Endothelial cell of umbilical vein (primary cell): Measurements from ENCODE around the gene ZNF556. TPM values are rescaled to one million over a fixed set of nuclear protein-coding genes. Genes with fewer than 3 reads are reported as not detected.

ENCODE experiments used
- BruUV-seq: library from RNA; stranded (reverse); fragments of 400-500 nt; replicated peaks from 2 replicates; lab custom pipeline; 2021; lab: Mats Ljungman, UMichigan
- CTCF ChIA-PET: fragments of 300-600, 350-600 bp; sonication (Branson Sonifier 250); formaldehyde crosslinking; loops from one replicate; lab custom pipeline; 2021; ENCODE audit warnings: antibody characterized with exemption, inconsistent platforms; lab: Charles Lee
- POLR2A ChIA-PET: fragments of 300-600, 350-600 bp; sonication (Branson Sonifier 250); formaldehyde crosslinking; loops from one replicate; lab custom pipeline; 2021; ENCODE audit warnings: antibody characterized with exemption, inconsistent platforms; lab: Charles Lee
- DNase-seq: peaks from one replicate; pipeline ENCODE4 v3.0.0-alpha.2; 2011; ENCODE audit warnings: low read depth, low spot score
- FAIRE-seq: peaks from 2 replicates; lab custom pipeline; 2011; peaks lifted over from hg19 to GRCh38; lab: Jason Lieb, UNC
- H2AFZ ChIP-seq: 2 replicates; pipeline ENCODE4 v1.6.0; 2012; ENCODE audit warnings: low read depth, low read length, control low read depth, inconsistent platforms
- H3K27ac ChIP-seq: 2 replicates; pipeline ENCODE4 v1.5.1; 2011; ENCODE audit warnings: low read depth, mild to moderate bottlenecking, control low read depth, low read length, moderate library complexity; ENCODE audit not compliant: insufficient read depth
- H3K27me3 ChIP-seq, 2 experiments: 2 replicates each; pipeline versions ENCODE4 v1.6.0 to v1.6.1; 2011; ENCODE audit warnings: low read length in 2 of 2, mixed read lengths in 1 of 2; ENCODE audit not compliant: control insufficient read depth in 2 of 2, insufficient read depth in 2 of 2
- H3K36me3 ChIP-seq, 2 experiments: 2 replicates in 1 of 2; 3 replicates in 1 of 2; pipeline ENCODE4 v1.5.1; 2011; ENCODE audit warnings: low read length in 2 of 2, mild to moderate bottlenecking in 1 of 2, moderate library complexity in 1 of 2; ENCODE audit not compliant: control insufficient read depth in 2 of 2, insufficient read depth in 2 of 2; ENCODE audit errors: extremely low read depth in 1 of 2
- H3K4me1 ChIP-seq: 3 replicates; pipeline ENCODE4 v1.5.1; 2011; ENCODE audit warnings: mild to moderate bottlenecking, low read length; ENCODE audit not compliant: control insufficient read depth, insufficient read depth; ENCODE audit errors: extremely low read depth
- H3K4me2 ChIP-seq: 2 replicates; pipeline ENCODE4 v1.6.1; 2011; ENCODE audit warnings: low read length, control low read depth, mixed read lengths; ENCODE audit not compliant: insufficient read depth
- H3K4me3 ChIP-seq, 3 experiments: fragments of 200-600 bp in 1 of 3; sonication (generic), shearing (Covaris generic) in 1 of 3; replicated peaks in 1 of 3; 2 replicates each; pipeline ENCODE4 v1.5.1; 2011 to 2016; ENCODE audit warnings: control low read depth in 3 of 3, low read length in 3 of 3, mild to moderate bottlenecking in 2 of 3, inconsistent platforms in 1 of 3, low read depth in 1 of 3, moderate library complexity in 1 of 3; ENCODE audit not compliant: insufficient read depth in 1 of 3
- H3K79me2 ChIP-seq: 2 replicates; pipeline ENCODE4 v1.6.0; 2012; ENCODE audit warnings: low read length, inconsistent platforms; ENCODE audit not compliant: control insufficient read depth, insufficient read depth
- H3K9ac ChIP-seq: replicated peaks from 2 replicates; pipeline ENCODE3; 2011; ENCODE audit warnings: low read length, control low read depth; ENCODE audit not compliant: insufficient read depth; ENCODE audit errors: extremely low read depth
- H3K9me1 ChIP-seq: replicated peaks from 3 replicates; pipeline ENCODE4 v1.6.0; 2011; ENCODE audit warnings: mild to moderate bottlenecking, low read length; ENCODE audit not compliant: control insufficient read depth, insufficient read depth; ENCODE audit errors: extremely low read depth
- H3K9me3 ChIP-seq: replicated peaks from 2 replicates; pipeline ENCODE4 v1.5.1; 2012; ENCODE audit warnings: low read length, inconsistent platforms; ENCODE audit not compliant: control insufficient read depth, insufficient read depth
- H4K20me1 ChIP-seq: replicated peaks from 2 replicates; pipeline ENCODE3; 2011; ENCODE audit warnings: mild to moderate bottlenecking, low read length; ENCODE audit not compliant: control insufficient read depth, insufficient read depth; ENCODE audit errors: extremely low read depth
- CTCF ChIP-seq, 2 donors: IDR thresholded peaks; 1 replicate in 1 of 2; 2 replicates in 1 of 2; pipeline ENCODE4 v1.5.1; 2011; ENCODE audit warnings: low read length in 2 of 2, mild to moderate bottlenecking in 2 of 2, moderate library complexity in 2 of 2, control low read depth in 1 of 2, inconsistent platforms in 1 of 2, low read depth in 1 of 2; ENCODE audit not compliant: insufficient read depth in 1 of 2; ENCODE audit errors: extremely low read depth in 1 of 2
- EZH2 ChIP-seq: IDR thresholded peaks from 2 replicates; pipeline ENCODE4 v1.6.1; 2012; ENCODE audit warnings: borderline replicate concordance, low read depth, mild to moderate bottlenecking, moderate library complexity, low read length, inconsistent platforms; ENCODE audit not compliant: severe bottlenecking
- FOS ChIP-seq: IDR thresholded peaks from 2 replicates; pipeline ENCODE4 v1.6.1; 2011; ENCODE audit warnings: mild to moderate bottlenecking, low read length, moderate library complexity, borderline replicate concordance; ENCODE audit not compliant: insufficient read depth
- GATA2 ChIP-seq: IDR thresholded peaks from 2 replicates; pipeline ENCODE4 v1.7.0; 2011; ENCODE audit warnings: low read depth, mild to moderate bottlenecking, moderate library complexity, mixed read lengths, low read length; ENCODE audit not compliant: insufficient read length, insufficient read depth
- JUN ChIP-seq: IDR thresholded peaks from 2 replicates; pipeline ENCODE4 v1.6.1; 2011; ENCODE audit warnings: borderline replicate concordance, low read depth; ENCODE audit not compliant: insufficient read length, insufficient read depth
- MAX ChIP-seq: IDR thresholded peaks from 2 replicates; pipeline ENCODE4 v1.6.1; 2011; ENCODE audit not compliant: insufficient read depth, insufficient read length
- MYC ChIP-seq: IDR thresholded peaks from one replicate; pipeline ENCODE4 v1.6.1; 2011; ENCODE audit warnings: mild to moderate bottlenecking, low read depth, low read length
- POLR2A ChIP-seq: IDR thresholded peaks from 2 replicates; pipeline ENCODE4 v1.6.1; 2012; ENCODE audit warnings: low read depth, mild to moderate bottlenecking, control low read depth, low read length
- POLR2AphosphoS5 ChIP-seq: IDR thresholded peaks from 2 replicates; pipeline ENCODE4 v1.6.1; 2012; ENCODE audit warnings: low read depth, mild to moderate bottlenecking, control low read depth, low read length, moderate library complexity; ENCODE audit not compliant: insufficient read depth
- dilution Hi-C: fragments of 300-500 bp; cut with MboI; formaldehyde crosslinking; loops from one replicate; pipeline ENCODE4 v1.15.0; 2019; ENCODE audit warnings: low sequenced_read_pairs; ENCODE audit not compliant: extremely low pct_ligation_motif_present
- intact Hi-C: fragments of 100-400 bp; cut with micrococcal nuclease; formaldehyde crosslinking; loops from one replicate; pipeline ENCODE4 v1.10.0; 2022
- polyA plus RNA-seq, 4 experiments: library from polyadenylated mRNA; depleted of rRNA in 3 of 4; stranded (reverse) in 3 of 4; unstranded in 1 of 4; fragments of >200 nt; gene quantifications; 2 replicates each; pipeline versions ENCODE4 v1.2.1 to v1.2.3, GENCODE V29; 2011 to 2012; ENCODE audit warnings: missing spikeins in 1 of 4
- total RNA-seq: library from RNA; stranded (reverse); gene quantifications from 2 replicates; pipeline ENCODE4 v1.2.3, GENCODE V29; 2021

ZNF556 gene
- total and polyA plus RNA-seq, 2 donors (not counting 3 experiments of a cell fraction or from before 2014, with no cell fraction given), result 0.01 TPM; not detected in 1

- Histone ChIP-seq H3K36me3 (peaks cover 13 to 16% of the 10 kb centered on the region in 2 experiments), H2AFZ (no peak overlapping the region), H3K79me2 (no peaks in the 10 kb centered on the region), H3K4me1 (no peaks in the 10 kb centered on the region), H3K4me2 (no peak overlapping the region), H3K9me3 (peaks cover 15% of the 10 kb centered on the region), H3K9ac (no peak overlapping the region), H3K27me3 (no peaks in the 10 kb centered on the region), H3K4me3 (no peak overlapping the region), H3K9me1 (no peaks in the 10 kb centered on the region), H4K20me1 (no peaks in the 10 kb centered on the region), H3K27ac (no peak overlapping the region)
- DNase-seq (no peak), FAIRE-seq (no peak)
- no TSS peak for BruUV-seq
- intact Hi-C loops, result no loop called here
- dilution Hi-C loops, result no loop called here
- ChIA-PET CTCF (no interaction called here), POLR2A (no interaction called here)
- no peak for TF ChIP-seq POLR2A
- no peak for TF ChIP-seq FOS
- TF ChIP-seq JUN, result no peak
- TF ChIP-seq CTCF (IDR thresholded peaks at IDR 0.05; ENCODE audit: extremely low read depth in 1 of 2, insufficient read depth in 1 of 2, low read depth in 1 of 2, low read length in 2 of 2), result no peak
- no peak for TF ChIP-seq GATA2
- TF ChIP-seq MYC, result no peak
- TF ChIP-seq POLR2AphosphoS5, result no peak
- no peak for TF ChIP-seq MAX
- no peak for TF ChIP-seq EZH2
Observed at GRCh38 chr19:2917275-2918184, 50.4 kb downstream of the ZNF556 start.
